VCaP (cell line): ENCODE measurements around the gene INAFM2.

Experiments used
- H3K27ac ChIP-seq: fragments of 450-650 bp; 2 replicates; pipeline ENCODE4 v1.5.1; 2017
- CTCF ChIP-seq: fragments of 450-650 bp; conservative IDR thresholded peaks from 2 replicates; pipeline ENCODE4 v1.5.1; 2017; ENCODE audit warnings: mild to moderate bottlenecking, moderate library complexity

The INAFM2 gene

DNA sequence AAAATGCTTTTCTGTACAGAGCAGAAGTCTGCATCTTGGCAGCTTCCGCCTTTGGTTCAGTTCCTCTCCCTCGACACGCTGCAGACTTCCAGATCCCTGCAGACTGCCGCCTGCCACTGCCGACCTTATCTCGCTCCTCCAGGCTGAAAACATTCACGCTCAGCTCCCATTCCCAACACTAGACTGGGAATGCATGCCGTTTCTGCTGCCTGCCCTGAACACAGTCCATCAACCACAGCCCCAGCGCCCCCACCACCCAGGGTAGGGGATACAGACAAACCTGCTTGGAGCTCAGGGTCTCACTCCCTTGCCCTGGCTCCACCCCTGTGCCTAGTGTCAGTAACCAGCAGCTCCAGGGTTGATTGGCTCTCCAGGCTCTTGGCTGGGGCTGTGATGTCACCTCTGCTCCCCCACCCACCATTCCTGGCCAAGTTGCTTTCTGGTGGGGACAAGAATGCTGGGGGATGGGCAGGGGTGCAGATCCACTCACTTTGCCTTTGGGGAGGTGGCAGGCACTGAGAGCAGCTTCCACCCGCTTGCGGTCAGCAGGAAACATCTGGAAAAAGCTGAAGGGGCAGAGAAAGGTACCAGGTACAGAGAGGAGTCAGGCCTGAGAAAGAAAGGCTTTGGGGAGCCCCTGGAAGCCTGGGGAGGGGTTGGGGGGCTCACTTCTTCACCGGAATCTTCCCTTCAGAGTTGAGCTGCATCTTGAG, 21.9 kb upstream of the INAFM2 start:
- no peak for TF ChIP-seq CTCF
- no peak overlapping the region for H3K27ac ChIP-seq

- H3K27ac ChIP-seq, result no peak overlapping the region
- TF ChIP-seq CTCF, result no peak
Measured at GRCh38 chr15:40302288-40302886, 21.1 kb upstream of the INAFM2 start.

DNA sequence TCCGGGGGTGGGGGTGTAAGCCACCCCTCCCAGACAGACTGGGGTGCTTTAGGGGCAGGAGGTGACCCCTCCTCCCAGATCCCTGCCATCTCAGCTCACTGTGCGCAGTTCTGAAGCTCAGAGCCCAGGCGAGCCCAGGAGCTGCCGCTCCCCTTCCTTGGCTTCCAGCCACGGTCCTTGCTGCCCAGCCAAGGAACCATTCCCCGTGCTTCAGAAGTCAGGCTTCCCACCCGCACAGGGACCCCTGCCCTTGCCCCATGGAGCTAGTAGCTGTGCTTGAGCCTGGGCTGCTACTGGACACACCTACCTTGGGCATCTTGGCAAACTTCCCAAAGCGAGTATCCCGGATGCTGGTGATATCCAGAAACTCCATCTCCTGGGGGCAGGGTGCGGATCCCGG, 20.5 kb upstream of the INAFM2 start:
- H3K27ac ChIP-seq, result no peak overlapping the region
- TF ChIP-seq CTCF, result no peak

DNA sequence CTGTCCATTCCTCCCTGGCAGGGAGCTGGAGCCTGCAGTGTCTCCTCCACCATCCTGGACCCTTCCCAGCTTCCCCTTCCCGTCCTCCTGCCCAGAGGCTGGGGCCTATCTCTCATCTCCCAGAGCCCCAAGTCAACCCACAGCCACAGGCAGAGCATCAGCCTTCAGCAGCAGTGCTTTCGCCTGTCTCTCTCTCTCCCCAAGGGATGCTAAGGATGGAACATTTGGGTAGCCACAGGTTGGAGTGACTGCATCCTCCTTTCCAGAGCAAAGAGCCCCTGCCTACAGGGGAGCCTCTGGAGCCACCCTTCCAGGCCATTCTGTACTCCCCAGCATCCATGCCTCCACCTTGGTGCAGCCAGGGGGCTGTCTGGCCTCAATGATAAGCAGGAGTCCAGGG, 19.9 kb upstream of the INAFM2 start:
- TF ChIP-seq CTCF, result no peak
- no peak overlapping the region for H3K27ac ChIP-seq

GRCh38 chr15:40305281-40305680, 18.2 kb upstream of the INAFM2 start:
- H3K27ac ChIP-seq, result no peak overlapping the region
- TF ChIP-seq CTCF, result no peak

DNA sequence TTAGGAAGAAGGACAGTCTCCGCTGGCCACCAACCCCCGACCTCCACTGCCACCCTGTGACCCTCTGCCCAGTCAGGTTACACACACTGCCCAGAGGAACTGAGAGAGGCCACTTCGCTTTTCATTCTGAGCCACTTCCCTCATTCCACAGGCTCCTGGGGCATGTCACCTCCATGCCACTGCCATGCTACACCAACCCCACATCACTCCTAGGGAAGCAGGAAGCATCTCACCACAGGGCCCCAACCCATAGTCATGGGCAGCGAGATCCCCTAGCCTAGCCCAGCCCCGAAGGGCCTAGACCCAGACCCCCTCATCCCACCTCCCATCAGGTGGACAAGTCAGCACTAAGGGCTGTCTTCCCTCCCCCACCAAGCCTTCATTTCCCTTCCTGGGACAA, 17.1 kb upstream of the INAFM2 start:
- no peak overlapping the region for H3K27ac ChIP-seq
- no peak for TF ChIP-seq CTCF

GRCh38 chr15:40306908-40307307, 16.6 kb upstream of the INAFM2 start:
- TF ChIP-seq CTCF, result no peak
- H3K27ac ChIP-seq, result no peak overlapping the region
